Stimulated activated CD4-positive, alpha-beta T cell treated with anti-CD3 and anti-CD28 coated beads, Interleukin-4, amount 100 ng/mL, for 4 hours (primary cell): ENCODE measurements around the gene ELOB.

ENCODE experiments used
- DNase-seq, 2 experiments: peaks; one replicate each; pipeline ENCODE4 v3.0.0-alpha.2; 2020

Gene ELOB

DNA sequence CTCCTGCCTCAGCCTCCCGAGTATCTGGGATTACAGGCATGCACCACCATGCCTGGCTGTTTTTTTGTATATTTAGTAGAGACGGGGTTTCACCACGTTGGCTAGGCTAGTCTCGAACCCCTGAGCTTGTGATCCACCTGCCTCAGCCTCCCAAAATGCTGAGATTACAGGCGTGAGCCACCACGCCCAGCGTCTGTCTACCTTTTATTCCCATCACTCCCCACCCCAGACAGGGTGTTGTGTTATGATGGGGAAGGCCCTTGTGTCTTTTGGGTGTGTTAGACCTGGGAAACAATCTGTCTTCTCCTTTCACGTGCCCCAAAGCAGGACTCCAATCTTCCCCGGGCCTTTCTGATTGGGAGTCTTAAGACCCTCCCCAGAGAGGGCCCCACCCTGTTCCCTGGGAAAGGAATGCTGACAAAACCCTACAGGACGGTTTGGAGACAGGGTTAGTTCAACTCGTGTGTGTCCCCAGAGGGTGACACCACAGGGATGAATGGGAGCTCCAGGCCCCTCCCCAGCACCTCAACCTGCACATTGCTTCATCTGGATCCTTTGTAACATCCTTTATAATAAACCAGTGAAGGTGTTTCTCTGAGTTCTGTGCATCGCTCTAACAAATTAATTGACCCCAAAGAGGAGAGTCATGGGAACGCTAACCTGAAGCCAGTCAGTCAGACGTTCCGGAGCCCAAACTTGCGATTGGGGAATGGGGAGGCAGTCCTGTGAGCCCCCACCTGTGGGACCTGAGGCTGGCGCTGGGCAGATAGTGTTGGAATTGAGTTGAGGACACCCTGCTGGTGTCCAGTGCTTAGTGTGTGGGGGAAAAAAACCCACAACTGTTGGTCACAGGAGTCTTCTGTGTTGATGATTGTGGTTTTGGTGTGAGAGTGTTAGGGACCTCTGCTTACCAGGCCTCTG lies 3.2 kb upstream of the ELOB start:
- DNase-seq, result no peak

DNA sequence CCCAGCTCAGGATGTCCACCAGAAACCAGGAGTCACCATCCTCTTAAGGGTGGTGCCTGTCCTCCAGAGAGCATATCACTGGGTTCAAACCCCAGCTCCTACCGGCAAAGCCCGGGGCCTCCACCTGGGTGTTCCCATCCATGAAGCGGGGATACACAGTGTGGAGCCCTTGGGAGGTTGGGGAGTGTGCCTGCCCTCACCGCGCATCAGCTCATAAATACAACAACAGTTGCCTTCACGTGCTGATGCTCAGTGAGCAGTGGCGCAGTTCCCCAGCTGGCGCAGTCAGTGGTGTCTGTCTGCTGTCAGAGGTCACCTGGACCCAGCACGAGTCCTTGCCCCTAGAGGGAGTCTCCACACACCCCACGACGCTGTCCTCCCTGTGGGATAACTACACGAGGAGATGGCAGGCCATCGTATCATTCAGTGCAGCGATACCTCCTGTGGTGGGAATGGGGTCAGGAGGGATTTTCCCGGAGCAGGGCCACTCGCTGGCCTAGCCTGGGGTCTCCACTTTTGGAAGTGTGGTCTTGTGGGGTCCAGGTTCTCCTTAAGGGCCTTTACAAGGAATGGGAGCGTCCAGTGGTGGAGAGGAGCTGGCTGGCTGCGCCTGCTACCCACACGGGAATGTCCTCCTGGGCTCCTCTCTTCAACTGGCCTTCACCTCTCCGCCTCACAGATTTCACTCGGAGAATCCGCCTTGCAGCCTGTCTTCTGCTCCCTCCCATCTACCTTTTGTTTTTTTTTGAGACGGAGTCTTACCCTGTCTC lies 2.3 kb upstream of the ELOB start:
- DNase-seq, result no peak

GRCh38 chr16:2778630-2778958 lies 1.5 kb upstream of the ELOB start:
- DNase-seq, result no peak

- peak; percentile 17 to 40 for DNase-seq
Measured at GRCh38 chr16:2777903-2778629, 986 bp upstream of the ELOB start.

GRCh38 chr16:2776500-2777139 lies 460 bp downstream of the ELOB start:
- peak; percentile 14 to 30 for DNase-seq

- DNase-seq, result no peak
Measured at GRCh38 chr16:2775765-2776499, 1.1 kb downstream of the ELOB start.

DNA sequence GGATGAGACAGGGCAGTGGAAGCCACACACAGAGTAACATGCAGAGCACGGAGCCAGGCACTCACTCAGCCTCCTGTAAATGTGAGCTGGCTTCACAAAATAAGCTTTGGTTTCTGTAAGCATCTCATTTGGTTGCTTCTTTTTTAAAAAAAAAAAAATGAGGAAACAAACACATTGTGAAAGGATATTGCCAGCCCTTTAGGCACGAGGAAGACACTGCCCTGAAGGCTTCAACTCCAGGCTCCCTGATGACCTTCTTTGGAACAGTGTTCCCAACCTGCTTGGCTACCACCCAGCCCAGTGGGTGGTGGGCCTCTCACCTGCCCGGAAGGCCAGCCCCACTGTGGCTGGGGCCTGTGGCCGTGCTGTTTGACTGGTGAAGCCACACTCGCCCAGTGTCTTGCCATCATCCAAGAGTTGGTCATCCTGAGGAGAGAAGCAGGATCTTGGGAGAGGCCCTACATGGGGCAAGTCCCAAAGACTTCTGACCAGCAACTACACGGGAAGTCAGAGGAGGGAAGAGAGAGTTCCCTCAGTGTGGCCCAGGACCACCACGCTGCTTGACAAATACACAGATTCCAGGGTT lies 1.9 kb downstream of the ELOB start:
- DNase-seq, result no peak

GRCh38 chr16:2774161-2774891 lies 2.8 kb downstream of the ELOB start:
- no peak for DNase-seq

DNA sequence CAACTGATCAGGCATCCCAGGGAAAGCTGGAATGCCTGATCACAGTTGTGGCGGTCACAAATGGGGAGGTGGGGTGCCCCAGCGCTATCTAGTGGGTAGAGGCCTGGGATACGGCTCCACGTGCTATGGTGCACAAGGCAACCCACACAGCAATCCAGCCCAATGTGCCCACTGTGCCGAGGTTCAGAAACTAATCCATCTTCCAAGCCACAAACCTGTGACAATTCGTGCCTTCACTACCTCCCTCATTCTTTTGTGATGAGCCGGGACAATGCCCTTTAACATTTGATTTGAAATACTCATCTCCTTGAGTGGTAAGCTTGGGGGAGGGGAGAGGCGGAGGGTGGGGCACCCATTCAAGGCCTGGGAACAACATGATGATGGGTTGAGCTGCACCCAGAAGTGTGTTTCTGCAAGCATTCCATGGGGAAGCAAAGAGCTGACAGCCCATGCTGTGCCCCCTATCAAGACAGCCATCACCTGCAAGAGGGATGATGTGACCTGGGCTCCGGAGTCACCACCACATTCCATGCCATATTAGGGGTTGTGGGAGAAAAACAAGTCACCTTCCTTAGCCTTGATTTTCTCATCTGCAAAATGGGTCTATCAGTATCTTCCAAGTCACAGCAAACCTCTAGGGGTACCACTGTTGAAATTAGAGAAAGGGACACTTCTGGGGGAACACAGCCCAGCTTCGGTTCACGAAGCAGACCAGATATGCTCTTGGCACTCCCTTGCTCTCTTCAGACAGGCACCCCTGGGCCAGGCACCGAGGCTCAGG lies 3.7 kb downstream of the ELOB start:
- DNase-seq, result no peak

DNA sequence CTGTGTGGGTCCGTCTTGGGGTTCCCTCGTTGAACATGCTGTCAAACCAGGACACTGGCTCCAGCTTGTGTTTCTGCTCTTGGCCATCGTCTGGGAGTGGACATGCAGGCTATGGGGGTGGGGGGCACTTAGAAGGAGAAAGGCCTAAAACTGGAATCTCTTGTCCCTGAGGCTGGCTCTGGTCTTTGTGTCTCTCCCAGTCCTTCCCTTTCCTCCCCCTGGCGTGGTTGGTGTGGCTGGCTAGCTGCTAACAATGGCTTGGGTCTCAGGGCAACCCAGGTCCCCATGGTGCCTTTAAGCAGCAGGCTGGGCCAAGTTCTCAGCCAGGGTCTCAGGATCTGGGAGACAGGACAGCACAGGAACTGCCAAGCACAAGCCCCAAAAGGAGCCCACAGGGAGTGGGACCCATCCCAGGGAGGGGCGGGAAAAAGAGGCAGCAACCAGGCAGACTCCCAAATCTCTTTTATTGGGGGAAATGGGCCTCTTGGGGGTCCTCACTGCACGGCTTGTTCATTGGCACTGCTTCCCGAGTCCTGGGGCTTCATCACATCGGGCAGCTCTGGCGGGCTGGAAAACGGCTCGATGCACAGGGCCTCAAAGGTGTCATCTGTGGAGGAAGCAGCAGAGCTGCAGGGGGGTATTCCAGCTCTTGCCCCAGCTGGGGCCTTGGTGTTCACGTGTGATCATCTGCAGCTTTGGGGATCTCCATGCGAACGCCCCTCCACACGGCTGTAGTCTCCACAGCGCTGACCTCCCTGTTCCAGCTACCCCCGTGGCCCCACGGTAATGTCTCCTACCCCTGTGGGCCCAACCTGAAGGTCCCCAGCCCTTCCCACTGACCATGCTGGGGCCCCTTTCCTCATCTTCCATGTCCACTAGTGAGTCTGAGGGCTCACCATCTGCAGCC lies 5.3 kb downstream of the ELOB start:
- no peak for DNase-seq

DNA sequence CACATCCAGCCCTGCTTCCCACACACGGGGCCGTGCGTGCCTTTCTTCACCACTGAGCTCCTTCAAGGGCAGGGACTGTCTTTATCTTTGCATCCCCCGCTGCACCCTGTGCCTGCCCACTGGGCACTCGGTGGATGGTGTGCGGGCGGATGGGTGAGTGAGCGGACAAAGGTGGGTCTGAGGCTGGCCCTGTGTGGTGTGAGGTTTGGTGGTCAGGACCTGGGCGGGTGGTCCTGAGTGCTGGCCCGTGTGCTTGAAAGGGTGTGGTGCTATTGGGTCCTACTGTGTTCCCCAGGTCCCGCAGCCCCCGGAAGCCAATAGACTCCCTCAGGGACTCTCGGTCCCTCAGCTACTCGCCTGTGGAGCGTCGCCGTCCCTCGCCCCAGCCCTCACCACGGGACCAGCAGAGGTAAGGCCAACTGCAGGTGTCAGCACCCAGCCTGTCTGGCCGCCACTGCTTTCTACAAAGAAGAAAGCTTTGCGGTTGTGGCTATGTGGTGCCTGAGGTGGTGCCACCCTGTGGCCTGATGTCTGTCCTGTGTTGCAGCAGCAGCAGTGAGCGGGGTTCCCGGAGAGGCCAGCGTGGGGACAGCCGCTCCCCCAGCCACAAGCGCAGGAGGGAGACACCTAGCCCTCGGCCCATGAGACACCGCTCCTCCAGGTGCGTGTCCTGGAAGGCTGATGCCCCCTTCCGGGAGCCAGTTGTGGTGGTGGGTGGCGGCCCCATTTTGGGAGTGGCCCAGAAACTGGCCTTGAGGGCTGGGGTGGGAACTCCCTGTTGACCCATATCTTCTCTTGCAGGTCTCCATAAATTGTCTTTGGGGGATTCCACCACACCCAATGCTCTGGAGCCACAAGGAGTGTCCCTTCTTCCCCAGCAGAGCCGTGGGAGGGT lies 6.8 kb downstream of the ELOB start:
- no peak for DNase-seq

DNA sequence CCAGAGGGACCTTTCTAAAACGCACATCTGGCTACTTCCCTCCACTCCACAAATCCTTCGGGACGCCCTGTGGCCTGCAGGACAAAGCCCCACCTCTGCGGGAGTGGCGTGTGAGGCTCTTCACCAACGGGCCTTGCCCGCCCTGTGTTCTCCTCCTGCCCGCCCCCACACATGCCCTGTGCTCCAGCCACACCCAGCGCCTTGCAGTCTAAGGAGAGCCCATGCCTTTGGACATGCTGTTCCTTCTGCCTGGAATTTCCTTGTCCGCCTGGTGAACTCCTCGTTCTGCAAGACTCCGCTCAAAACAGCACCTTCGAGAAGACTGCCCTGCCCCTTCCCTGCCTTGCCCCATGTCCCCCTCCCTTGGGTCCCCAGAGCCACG lies 7.4 kb downstream of the ELOB start:
- DNase-seq, result no peak

DNA sequence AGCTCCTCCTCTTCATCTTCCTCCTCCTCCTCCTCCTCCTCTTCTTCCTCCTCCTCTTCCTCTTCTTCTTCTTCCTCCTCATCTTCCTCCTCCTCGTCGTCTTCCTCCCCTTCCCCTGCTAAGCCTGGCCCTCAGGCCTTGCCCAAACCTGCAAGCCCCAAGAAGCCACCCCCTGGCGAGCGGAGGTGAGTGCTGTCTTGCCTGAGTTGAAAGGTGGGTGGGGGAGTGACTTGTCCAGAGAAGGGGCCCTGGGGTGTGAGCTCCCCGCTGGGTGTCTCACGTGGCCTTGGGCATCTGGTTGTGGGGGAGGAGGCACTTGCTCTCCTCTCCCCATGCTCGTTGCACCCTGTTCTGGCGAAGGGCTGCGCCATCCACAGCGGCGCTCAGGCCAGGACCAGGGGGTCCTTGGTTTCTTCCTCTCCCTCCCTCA lies 8.0 kb downstream of the ELOB start:
- no peak for DNase-seq

DNA sequence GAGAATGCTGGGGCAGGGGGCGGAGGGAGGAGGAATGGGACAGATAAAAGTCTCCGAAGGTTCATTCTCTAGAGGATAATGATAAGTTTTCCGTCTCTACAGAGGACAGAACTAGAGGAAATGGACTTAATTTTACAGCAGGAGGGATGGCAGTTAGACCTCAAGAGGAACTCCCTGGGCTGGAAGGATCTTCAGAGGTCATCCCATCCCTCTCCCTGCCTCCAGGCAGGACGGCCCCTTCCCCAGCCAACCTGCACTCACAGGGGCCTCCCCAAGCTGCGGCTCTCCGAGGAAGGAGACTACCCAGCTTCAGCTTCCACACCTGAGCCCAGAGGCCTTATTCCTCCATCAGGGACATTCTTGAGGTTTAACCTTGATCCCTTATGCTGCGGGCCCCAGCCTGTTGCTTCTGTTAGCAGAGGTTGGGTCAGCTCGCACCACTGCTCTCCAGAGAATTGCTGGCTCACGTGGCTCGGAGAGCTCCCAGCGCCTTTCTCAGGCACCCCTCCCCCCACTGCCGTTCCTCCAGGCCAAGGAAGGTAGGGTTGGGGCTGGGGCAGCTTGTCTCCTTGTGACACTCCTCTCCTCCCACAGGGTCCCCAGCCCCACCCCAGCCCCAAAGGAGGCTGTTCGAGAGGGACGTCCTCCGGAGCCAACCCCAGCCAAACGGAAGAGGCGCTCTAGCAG lies 8.5 kb downstream of the ELOB start:
- no peak for DNase-seq

GRCh38 chr16:2767891-2768290 lies 9.2 kb downstream of the ELOB start:
- no peak for DNase-seq

- DNase-seq, result no peak
Measured at GRCh38 chr16:2767140-2767731, 9.8 kb downstream of the ELOB start.
